WTC11 (cell line): ENCODE data around the gene GRM3.

Source experiments
- CTCF ChIP-seq: fragments of 200-600 bp; IDR thresholded peaks from 2 replicates; pipeline ENCODE4 v1.8.0; 2022; ENCODE audit warnings: antibody characterized with exemption
- MAX ChIP-seq: sonication (generic); formaldehyde crosslinking; IDR thresholded peaks from 2 replicates; pipeline ENCODE4 v1.8.0; 2022; ENCODE audit warnings: mild to moderate bottlenecking, missing genetic modification reagents
- ZNF219 ChIP-seq: sonication (generic); formaldehyde crosslinking; IDR thresholded peaks from 2 replicates; pipeline ENCODE4 v1.8.0; 2023; ENCODE audit warnings: missing genetic modification reagents, mild to moderate bottlenecking, borderline replicate concordance

DNA sequence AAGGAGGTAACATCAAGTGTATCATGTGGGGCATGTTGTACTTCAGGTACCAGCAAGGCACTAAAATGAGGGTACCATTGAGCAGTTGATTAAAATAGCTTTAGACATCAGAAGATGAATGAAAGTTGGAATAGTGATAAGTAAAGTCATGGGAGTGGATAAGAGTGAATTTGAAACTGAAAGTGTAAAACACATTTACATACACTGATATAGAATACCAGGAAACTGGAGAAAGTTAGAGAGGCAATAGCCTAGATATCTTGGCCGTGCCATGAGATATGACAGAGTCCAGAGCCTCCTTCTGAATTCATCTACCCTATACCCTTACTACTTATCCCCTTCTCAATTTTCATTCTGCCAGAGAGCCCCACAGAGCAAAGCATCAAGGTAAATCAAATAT, 76.6 kb downstream of the GRM3 start:
- TF ChIP-seq CTCF = no peak
- no peak for TF ChIP-seq MAX (CRISPR knock-in tag)
- TF ChIP-seq ZNF219 (CRISPR knock-in tag) = no peak
